Hepatic stellate cell (primary cell): ENCODE results near the gene RAB6A.
A peak's percentile ranks its signal among the peaks of the same experiment; 100 is the strongest.
"Not testable (repeated sequence)": the region's sequence is repeated elsewhere in the genome, so short reads cannot be mapped to it uniquely, and the experiment has no call there.

Experiments
- DNase-seq: peaks from one replicate; pipeline ENCODE4 v3.0.0; 2011; ENCODE audit warnings: low spot score

Gene RAB6A

DNA sequence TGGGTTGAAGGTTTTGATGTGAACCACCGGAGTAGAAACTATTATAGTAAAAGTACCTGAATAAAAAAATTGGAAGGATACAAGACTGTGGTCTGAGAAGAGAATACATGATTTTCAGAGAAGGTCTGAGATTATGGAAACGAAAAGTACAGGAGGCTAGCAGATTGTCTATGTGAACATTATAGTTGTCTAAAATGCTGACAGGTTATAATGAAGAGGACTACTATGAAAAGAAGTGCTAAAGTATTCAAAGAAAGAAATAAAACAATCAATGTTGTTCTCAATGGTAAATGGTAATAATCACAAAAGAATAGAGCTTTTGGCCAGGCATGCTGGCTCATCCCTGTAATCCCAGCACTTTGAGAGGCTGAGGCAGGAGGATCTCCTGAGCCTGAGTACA is 34.0 kb downstream of the RAB6A start:
- DNase-seq = no peak

DNA sequence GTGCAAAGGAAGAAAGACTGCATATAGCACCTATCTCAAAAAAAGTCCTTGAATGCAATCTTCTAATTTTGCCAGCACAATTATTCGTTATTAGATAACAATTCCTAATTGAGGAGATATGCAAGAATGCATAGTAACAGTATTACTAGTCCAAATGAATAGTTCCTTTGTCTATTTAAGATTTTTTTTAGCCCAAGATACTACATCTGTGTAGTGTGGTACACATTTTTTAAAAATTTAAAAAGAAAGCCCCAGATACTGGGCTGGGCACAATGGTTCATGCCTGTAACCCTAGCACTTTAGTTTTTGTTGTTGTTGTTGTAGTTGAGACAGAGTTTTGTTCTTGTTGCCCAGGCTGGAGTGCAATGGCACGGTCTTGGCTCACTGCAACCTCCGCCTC is 43.7 kb downstream of the RAB6A start:
- DNase-seq = no peak

DNA sequence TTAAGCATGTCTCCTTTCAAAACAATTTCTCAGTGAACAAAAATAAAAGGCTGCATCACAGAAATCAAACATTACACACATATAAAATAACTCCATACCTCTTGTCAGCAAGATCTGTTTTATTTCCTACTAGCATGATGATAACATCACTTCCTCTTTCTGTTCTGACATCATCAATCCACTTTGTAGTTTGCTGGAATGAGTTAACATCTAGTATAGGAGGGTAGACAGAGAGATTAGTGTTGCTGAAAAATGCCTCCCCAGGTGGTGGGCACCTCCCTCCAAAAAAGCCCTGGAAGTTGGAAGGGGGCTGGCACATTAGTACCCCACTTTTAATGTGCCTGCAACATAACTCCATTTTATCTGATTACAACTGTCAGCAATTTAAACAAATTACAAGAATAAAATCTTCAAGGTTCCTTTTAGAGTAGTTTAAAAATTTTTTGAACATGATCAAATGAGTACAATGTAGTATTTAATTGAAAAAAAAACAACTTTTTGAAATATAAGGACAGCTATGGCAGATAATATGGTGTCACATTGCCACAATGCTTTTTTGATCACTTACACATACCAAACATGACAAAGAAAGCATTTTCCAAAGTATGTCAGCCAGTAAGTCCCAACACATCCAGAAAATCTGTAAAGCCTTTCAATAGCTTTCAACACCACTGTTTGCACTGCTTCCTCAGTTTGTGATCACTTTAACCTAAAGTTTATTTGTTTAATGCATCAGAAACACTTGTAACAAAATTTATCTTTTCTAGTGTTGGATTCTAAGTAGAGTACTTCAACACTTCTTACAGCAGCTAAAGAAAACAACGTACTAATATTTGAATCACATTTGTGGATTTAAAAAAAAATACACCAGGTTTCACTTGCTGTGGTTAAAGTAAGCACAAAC is 44.5 kb downstream of the RAB6A start:
- DNase-seq = no peak

DNA sequence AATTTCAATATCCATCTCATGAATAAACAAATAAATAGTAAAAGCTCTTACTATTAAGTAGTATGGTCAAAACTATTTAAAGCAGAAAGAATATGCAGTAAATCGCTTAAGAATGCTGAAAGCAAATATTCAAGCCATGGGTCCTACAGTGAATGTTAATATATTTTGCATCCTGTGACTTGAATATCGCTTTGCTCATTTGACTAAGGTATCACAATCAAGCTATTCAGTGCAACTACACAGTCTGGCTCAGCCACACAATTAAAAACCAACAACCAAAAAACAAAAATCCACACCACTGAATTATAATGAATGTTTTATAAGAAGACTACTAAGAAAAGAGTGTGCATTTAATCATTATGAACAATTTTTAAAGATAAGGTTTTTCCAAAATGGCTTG is 45.3 kb downstream of the RAB6A start:
- DNase-seq = no peak

DNA sequence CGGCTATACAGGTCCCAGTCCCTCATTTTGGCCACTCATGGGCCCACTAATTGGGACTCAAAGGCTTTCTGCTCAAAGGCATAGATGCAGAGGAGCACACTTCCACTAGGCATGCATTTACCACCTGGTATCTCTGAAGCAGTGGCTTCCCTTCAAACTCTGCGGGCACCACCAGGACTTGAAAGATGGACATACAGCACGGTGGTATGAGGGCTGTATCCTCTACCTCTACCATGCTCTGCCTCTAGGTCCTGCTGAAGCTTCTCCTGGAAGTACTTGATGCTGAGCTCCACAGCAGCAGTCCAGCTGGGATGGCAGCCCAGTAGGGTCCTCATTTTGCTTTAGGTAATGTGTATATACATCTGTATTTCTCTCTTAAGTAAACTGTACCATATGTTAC is 49.9 kb downstream of the RAB6A start:
- no peak for DNase-seq

DNA sequence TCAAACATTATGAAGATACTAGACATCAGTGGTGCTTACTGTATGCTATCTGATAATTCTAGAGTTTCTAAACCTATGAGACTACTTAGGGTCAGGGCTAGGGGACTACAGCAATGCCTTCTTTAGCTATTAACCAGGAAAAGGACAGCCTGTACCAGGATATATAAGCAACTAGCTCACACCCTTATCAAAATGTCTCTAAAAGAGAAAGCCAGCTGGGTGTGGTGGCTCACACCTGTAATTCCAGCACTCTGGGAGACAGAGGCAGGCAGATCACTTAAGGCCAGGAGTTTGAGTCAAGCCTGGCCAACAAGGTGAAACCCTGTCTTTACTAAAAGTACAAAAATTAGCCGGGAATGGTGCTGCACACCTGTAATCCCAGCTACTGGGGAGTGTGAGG is 55.8 kb downstream of the RAB6A start:
- DNase-seq = no peak

DNA sequence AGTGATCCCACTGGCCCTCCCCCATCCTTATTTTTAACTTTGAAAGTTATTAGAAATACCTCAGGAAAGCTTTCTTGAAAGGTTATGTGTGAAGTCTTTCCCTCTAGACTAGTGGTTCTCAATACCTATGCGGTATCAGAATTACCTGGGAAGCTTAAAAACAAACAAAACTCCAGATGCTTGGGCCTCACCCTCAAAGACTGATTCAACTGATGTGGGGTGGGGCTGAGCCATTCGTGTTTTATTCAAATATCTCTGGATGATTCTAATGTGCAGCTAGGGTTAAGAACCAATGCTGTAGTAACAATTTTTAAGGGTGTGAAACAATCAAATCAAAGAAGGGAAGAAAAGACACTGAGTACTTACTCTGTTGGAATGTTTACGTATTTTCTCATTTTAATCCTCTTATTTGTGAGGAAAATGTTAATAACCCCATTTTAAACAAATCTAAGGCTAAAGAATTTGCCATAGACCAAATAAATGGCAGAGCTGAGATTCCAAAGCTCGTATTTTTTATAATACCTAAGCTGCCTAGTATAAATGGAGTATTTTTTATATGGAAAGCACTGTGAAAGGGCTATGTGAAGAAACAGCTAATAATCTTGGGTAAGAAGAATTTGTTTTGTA is 66.9 kb downstream of the RAB6A start:
- DNase-seq = no peak

DNA sequence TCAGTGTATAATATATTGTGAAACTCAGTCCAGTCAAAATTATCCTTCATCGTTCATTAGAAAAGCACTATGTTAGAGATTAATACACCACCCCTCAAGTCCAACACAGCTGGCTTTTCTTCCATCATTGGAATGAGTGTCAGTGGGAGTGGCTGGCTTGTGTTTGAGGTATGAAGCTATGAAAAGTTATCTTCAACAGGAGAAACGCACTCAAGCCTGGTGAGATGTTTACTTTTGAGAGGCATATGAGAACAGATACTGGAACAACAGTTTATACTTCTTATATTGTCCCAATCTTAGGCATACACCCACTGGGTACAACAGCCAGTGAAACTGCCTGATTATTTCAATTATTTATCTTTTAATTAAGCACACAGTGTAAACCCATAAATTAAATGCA is 80.2 kb downstream of the RAB6A start:
- no peak for DNase-seq

DNA sequence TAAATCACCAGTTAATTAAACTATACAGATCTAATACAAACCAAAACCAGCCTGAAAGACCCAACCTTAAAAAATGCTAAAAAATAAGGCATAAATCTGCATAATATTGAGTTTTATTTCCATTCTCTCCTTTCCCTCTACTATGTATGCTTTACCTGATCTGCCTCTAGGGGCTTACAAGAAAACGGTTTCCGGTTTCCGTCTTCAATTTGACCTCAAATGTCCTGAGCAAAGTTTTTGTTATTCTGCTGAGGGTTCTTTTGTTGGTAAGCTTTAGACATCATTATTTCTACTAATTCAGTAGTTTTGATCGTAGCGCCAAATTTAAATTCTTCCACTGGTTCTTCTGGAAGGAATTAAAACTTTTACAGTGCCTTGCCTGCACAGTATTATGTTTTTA is 84.3 kb downstream of the RAB6A start:
- DNase-seq = not testable (repeated sequence)

DNA sequence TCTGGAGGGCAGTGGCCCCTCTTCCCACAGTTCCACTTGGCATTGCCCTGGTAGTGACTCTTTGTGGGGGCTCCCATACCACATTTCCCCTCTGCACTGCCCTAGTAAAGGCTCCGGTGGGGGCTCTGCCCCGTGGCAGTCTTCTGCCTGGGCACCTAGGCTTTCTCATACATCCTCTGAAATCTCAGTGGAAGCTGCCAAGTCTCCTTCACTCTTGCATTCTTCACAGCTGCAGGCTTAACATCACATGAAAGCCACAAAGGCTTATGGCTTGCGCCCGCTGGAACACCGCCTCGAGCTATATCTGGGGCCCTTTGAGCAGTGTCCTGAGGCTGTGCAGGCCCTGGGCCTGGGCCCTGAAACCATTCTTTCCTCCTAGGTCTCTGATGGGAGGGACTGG is 89.2 kb downstream of the RAB6A start:
- DNase-seq = no peak

DNA sequence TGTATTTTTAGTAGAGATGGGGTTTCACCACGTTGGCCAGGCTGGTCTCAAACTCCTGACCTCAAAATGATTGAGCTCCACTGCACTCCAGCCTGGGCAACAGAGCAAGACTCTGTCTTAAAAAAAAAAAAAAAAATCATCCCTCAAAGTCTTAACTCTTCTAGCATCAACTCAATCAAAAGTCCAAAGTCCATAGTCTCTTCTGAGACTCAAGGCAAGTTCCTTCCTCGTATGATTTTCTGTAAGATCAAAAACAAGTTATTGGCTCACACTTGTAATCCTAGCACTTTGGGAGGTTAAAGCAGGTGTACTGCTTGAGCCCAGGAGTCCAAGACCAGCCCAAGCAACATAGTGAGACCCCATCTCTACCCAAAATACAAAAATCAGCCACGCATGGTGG is 90.1 kb downstream of the RAB6A start:
- DNase-seq = no peak

DNA sequence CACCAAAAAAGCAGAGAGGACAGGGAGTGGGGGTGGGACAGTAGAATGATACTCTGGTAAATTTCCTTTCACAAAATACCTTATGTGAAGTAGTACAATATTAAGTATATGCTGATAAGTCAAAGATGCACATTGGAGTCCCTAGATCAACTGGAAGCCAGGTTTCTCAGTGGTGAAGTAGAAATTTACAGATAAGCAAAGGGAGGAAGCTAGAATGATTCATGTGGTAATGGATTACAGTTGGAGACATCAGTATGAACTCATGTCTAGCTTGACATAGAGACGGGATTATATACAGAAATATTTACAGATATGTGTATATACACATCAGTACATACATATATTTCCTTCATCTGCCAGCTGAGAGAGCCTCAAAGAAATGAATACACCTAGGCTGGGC is 93.0 kb downstream of the RAB6A start:
- no peak for DNase-seq

DNA sequence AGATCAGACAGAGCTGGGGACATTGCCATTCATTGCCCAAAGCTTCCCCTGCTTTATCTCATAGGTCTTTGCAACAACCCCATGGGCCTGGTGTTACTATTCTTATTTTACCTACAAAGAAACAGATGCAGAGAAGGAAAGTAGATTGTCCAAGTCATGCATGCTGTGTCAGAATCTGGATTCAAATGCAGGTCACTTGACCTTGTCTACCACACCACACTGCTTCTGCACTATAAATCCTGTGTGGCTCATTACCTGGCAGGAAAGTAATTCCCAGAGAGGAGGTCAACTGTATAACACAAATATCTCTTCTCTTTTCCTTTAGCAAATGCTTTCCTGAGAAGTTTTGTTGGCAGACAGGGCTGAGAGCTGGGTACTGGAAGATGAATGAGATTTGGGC is 96.0 kb downstream of the RAB6A start:
- no peak for DNase-seq

DNA sequence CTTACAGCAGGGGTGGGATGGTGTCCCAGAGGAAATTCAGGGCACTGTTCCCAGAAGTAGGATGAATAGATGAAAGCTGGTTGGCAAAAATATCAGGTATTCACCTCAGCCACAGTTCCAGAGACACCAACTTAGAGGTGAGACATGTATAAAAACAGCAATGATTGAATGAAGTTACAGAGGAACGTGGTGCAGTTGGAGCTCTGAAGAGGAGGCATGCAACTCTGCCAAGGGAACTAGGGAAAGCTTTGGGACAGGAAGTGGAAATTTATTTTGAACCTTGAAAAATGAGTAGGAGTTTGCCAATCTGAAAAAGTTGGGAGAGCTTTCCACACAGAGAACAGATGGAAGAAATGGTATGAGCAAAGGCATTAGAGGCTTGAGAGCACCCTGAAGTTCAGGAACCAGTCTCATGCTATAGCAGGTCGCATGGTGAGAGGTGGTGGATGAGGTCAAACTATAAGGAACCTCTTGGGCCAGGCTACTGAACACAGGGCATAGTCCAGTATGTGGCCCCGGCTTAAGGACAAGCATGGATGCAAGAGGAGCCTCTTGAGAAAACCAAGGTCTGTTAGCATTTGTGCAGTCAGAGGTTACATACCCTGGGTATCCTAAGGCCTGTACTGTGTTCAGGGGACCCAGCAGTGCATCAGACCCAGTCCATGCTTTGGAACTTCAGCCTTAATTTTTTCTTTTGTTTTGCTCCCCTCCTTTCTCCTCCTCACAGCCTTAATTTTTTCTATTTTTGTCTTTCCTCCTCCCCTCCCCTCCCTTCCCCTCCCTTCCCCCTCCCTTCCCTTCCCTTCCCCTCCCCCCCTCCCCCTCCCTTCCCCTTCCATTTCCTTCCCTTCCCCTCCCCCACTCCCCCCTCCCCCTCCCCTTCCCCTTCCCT is 97.0 kb downstream of the RAB6A start:
- no peak for DNase-seq

DNA sequence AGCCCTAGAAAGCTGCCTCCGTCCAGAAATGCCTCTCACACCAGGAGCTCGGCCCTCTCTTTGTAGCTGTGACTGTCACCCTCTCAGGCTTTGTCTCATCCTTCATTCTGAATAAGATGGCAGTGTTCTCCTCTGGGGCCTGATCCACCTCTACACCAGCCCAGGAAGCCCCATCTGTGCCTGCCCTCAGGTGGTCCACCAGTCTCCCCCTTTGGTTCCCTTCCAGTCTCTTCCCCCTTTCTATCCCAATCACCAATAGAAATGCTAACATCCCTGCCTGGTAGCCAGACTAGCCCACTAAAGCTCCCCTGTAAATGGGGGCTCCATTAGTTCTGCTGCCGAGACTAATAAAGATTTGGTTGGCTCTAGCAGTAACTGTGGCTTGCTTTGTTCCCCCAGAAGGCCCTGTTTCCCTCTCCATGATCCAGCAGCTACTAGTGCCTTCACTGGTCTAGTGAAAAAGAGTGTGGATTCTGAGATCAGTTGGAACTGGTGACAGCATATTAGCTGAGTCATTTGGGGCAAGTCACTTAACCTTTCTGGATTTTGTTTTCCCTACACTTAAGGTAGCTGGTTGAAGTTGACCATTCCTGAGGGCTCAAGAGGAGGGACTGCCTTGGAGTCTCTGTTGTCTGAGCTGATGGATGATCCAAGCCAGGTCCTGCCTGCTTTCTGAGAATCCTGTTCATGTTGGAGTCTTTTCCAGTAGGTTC is 98.3 kb downstream of the RAB6A start:
- no peak for DNase-seq

DNA sequence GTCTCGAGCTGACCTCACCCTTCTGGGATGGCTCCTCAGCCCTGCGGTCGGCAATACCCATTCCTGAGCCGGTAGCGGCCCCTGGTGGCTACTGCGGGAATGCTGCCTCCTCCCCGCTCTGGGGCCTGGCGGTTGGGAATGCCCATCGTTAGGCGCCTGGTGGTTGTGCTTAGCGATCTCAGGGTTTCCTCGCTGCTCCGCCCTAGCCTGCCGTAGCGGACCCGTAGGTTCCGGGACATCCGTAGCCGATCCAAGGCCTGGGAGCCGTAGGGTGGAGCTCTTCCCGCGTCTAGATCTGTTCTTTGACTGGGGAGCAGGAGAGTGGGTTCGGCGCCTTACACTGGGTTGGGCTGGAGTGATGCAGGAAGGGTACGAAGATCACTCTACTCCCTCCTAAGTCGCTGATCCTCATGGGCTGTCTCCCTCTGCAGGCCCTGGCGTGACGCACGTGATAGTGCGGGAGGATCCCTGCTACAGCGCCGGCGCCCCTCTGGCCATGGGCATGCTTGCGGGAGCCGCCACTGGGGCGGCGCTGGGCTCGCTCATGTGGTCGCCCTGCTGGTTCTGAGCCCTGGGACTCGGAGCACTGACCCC is 99.7 kb downstream of the RAB6A start:
- peak; percentile 98 for DNase-seq

DNA sequence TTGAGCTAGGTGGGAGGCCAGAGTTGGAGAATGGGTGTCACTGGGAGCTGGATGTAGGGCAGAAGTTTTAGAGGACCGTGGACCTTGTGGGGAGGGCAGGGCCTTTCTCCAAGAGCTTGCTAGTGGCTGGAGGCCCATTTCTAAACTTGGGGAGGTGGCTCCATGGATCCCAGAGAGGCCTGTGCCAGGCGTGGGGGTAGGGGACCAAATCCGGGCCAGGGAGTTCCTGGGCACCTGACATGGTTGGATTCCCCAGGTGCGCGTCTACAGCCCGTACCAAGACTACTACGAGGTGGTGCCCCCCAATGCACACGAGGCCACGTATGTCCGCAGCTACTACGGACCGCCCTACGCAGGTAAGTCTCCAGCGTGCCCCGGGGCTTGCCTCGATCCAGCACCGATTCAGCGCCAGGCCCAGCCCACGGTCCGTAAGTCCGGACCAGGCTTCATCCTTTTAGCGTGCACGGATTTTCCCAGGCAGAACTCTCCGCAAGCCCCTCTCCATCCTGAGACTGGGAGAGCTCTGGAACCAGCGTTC is 100.3 kb downstream of the RAB6A start:
- DNase-seq = no peak

DNA sequence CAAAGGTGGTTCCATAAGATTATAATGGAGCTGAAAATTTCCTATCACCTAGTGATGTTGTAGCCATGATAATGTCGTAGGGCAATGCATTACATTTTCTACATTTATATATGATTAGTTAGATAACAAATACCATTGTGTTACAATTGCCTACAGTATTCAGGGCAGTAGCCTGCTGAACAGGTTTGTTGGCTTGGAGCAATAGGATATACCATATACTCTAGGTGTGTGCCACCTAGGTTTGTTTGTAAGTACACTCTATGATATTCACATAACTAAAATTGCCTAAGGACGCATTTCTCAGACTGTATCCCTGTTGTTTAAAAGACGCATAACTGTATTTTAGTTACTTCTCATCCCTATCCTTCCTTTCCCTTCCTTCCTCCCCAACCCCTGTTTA is 100.9 kb downstream of the RAB6A start:
- no peak for DNase-seq

DNA sequence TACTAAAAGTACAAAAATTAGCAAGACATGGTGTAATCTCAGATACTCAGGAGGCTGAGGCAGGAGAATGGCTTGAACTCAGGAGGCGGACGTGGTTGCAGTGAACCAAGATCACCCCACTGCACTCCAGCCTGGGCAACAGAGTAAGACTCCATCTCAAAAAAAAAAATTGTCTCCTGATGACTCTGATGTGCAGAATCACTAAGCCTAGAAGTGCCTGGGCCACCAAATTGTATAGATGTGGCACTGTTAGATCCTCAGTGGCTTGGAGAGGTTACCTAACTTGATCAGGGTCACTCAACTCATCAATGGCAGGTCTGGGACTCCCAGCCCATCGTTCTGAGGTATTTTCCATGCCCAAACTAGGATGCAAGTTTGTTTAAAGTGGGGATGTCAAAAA is 103.9 kb downstream of the RAB6A start:
- DNase-seq = no peak

DNA sequence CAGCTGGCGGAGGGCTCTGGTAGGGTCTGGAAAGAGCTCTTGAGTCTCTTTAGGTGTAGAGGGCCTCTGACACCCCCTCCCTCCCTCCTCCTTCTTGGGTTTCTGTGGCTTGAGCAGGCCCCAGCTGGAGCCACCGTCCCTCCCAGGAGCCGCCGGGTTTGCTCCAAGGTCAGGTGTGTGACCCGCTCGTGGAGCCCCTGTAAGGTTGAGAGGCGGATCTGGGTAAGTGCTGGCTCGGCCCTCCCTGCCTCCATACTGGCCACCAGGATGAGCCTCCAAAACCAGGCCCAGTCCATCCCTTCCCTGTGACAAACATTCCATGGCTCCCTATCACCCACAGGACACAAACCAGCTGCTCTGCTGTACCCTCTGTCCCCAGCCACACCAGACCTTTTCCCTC is 105.2 kb downstream of the RAB6A start:
- DNase-seq = no peak

DNA sequence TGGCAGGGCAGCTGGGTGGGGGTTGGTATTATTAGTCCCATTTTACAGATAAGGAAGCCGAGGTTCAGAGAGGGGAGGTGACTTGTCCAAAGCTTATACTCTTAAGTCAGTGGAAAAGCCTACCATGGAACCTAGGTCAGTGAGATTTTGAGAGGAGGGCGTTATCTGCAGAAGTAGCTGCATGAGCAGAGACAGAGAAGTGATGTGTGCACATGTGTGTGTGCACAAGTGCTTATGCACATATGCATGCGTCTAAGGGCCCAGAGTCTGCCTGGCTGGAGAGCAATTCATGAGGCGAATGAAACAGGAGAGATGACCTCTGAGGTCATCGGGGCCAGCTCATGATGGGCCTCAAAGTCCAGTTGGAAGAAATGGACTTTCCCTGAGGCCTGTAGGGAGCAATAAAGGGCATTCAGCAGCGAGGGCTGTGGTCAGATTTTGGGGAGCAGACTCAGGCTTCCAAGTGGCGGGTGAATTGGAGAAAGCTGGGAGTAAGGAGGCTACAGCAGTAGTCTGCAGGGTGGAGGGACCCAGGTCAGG is 106.3 kb downstream of the RAB6A start:
- no peak for DNase-seq
